GM19035 (cell line): ENCODE measurements around the gene IFNL1.
"Not testable (repeated sequence)": the region's sequence is repeated elsewhere in the genome, so short reads cannot be mapped to it uniquely, and the experiment has no call there.

ENCODE experiments used
- ATAC-seq: cut with Tn5 transposase; IDR thresholded peaks from one replicate; pipeline ENCODE4 v1.9.1; 2021; ENCODE audit not compliant: unreplicated experiment

The IFNL1 gene

GRCh38 chr19:39296055-39296645 is at the start of gene IFNL1:
Gene IFNL1, plus strand, starts transcription at chr19:39296407. Its CDS starts 15 bp downstream, at chr19:39296422.
- no peak for ATAC-seq

- no peak for ATAC-seq
Observed at GRCh38 chr19:39246951-39247669, 49.1 kb upstream of the IFNL1 start.

- no peak for ATAC-seq
Observed at GRCh38 chr19:39247701-39248664, 48.2 kb upstream of the IFNL1 start.

- no peak for ATAC-seq
Observed at GRCh38 chr19:39248806-39249205, 47.4 kb upstream of the IFNL1 start, which contains the start of gene IFNL4. Gene IFNL4, minus strand, starts transcription at chr19:39248856.

- ATAC-seq = no peak
Observed at GRCh38 chr19:39251081-39251480, 45.1 kb upstream of the IFNL1 start.

GRCh38 chr19:39251846-39252245 is 44.4 kb upstream of the IFNL1 start:
- no peak for ATAC-seq

- no peak for ATAC-seq
Observed at GRCh38 chr19:39252458-39252857, 43.7 kb upstream of the IFNL1 start.

GRCh38 chr19:39253374-39254149 is 42.6 kb upstream of the IFNL1 start:
- ATAC-seq = no peak

GRCh38 chr19:39254531-39255345 is 41.5 kb upstream of the IFNL1 start:
- no peak for ATAC-seq

- ATAC-seq = no peak
Observed at GRCh38 chr19:39257227-39257626, 39.0 kb upstream of the IFNL1 start.

- ATAC-seq = no peak
Observed at GRCh38 chr19:39261704-39262103, 34.5 kb upstream of the IFNL1 start.

GRCh38 chr19:39262496-39262895 is 33.7 kb upstream of the IFNL1 start:
- ATAC-seq = no peak

GRCh38 chr19:39263912-39264305 is 32.3 kb upstream of the IFNL1 start:
- ATAC-seq = no peak

- no peak for ATAC-seq
Observed at GRCh38 chr19:39264306-39265290, 31.6 kb upstream of the IFNL1 start.

GRCh38 chr19:39265321-39265916 is 30.8 kb upstream of the IFNL1 start:
- no peak for ATAC-seq

- not testable (repeated sequence) for ATAC-seq
Observed at GRCh38 chr19:39268085-39268484, 28.1 kb upstream of the IFNL1 start, which contains the start of gene IFNL2. Gene IFNL2, plus strand, starts transcription at chr19:39268396. Its CDS starts 173 bp downstream, at chr19:39268569.

- not testable (repeated sequence) for ATAC-seq
Observed at GRCh38 chr19:39268531-39269223, 27.5 kb upstream of the IFNL1 start.

GRCh38 chr19:39269369-39269768 is 26.8 kb upstream of the IFNL1 start:
- ATAC-seq = not testable (repeated sequence)
